HepG2 (cell line): ENCODE measurements around the gene ETFRF1. TPM values are rescaled to one million over a fixed set of nuclear protein-coding genes. Genes with fewer than 3 reads are reported as not detected.

ENCODE experiments used
- AFF4 ChIP-seq: sonication (generic); formaldehyde crosslinking; IDR thresholded peaks from 2 replicates; pipeline ENCODE4 v1.4.0; 2020; ENCODE audit warnings: missing genetic modification reagents
- GRHL1 ChIP-seq: sonication (generic); formaldehyde crosslinking; conservative IDR thresholded peaks from 2 replicates; pipeline ENCODE4 v1.8.0; 2022; ENCODE audit warnings: missing genetic modification reagents
- MEIS1 ChIP-seq: sonication (generic); formaldehyde crosslinking; IDR thresholded peaks from 2 replicates; pipeline ENCODE4 v1.9.0; 2021; ENCODE audit warnings: mild to moderate bottlenecking, missing genetic modification reagents, moderate library complexity, borderline replicate concordance
- SRF ChIP-seq: IDR thresholded peaks from 2 replicates; pipeline ENCODE4 v1.6.1; 2011; ENCODE audit warnings: mild to moderate bottlenecking, low read depth, low read length, moderate library complexity
- THAP11 ChIP-seq: IDR thresholded peaks from 2 replicates; pipeline ENCODE4 v1.6.1; 2016; ENCODE audit warnings: missing biosample characterization, missing genetic modification reagents
- ZBTB34 ChIP-seq: sonication (generic); formaldehyde crosslinking; IDR thresholded peaks from 2 replicates; pipeline ENCODE4 v1.8.0; 2022; ENCODE audit warnings: mild to moderate bottlenecking, missing genetic modification reagents
- ZNF431 ChIP-seq: sonication (generic); formaldehyde crosslinking; IDR thresholded peaks from 2 replicates; pipeline ENCODE4 v1.9.0; 2022; ENCODE audit warnings: missing genetic modification reagents, low read depth, mild to moderate bottlenecking, borderline replicate concordance
- ZSCAN9 ChIP-seq: IDR thresholded peaks from 2 replicates; pipeline ENCODE4 v1.6.1; 2016; ENCODE audit warnings: borderline replicate concordance
- polyA plus RNA-seq, 8 experiments: library from polyadenylated mRNA; depleted of rRNA in 3 of 8; stranded (reverse) in 7 of 8; unstranded in 1 of 8; fragments of >200 nt; fragmentation: Illumina TruSeq in 4 of 8; extraction: Trizol in 4 of 8; gene quantifications; 2 replicates each; pipeline versions ENCODE4 v1.2.1 to v1.2.3, GENCODE V29; 2011 to 2016; ENCODE audit warnings: low read depth in 4 of 8, missing spikeins in 1 of 8, mixed read lengths in 1 of 8; ENCODE audit not compliant: insufficient read depth in 1 of 8
- total RNA-seq, 5 experiments: library from RNA; depleted of rRNA; stranded (reverse); fragments of >200 nt; fragmentation: Illumina TruSeq; extraction: Trizol; gene quantifications; 2 replicates each; pipeline ENCODE4 v1.2.3, GENCODE V29; 2016; ENCODE audit warnings: low read depth in 1 of 5

Gene ETFRF1
- total and polyA plus RNA-seq, 2 of the 13 experiments (the other 11 are each of a cell fraction or from before 2014, with no cell fraction given): 6.8 to 7.0 TPM

- TF ChIP-seq AFF4 (CRISPR knock-in tag) (no peak), THAP11 (CRISPR knock-in tag) (no peak), GRHL1 (CRISPR knock-in tag) (no peak), MEIS1 (CRISPR knock-in tag) (no peak), SRF (no peak), ZBTB34 (CRISPR knock-in tag) (no peak), ZSCAN9 (CRISPR knock-in tag) (no peak), ZNF431 (CRISPR knock-in tag) (no peak)
Measured at GRCh38 chr12:25251769-25252168, 56.7 kb downstream of the ETFRF1 start (continued).
